Thyroid gland (tissue), 4 donors: ENCODE data around the gene TCP11L2. TPM values are rescaled to one million over a fixed set of nuclear protein-coding genes. Genes with fewer than 3 reads are reported as not detected.

Experiments
- DNase-seq, 2 donors: peaks; one replicate each; pipeline ENCODE4 v3.0.0-alpha.2; 2019
- H3K27ac ChIP-seq, 3 donors: fragments of 200-600 bp; sonication (generic); 1 replicate in 2 of 3; 2 replicates in 1 of 3; pipeline ENCODE4 v1.5.1; 2016 to 2019; ENCODE audit warnings: mild to moderate bottlenecking in 1 of 3, moderate library complexity in 1 of 3
- H3K27me3 ChIP-seq: fragments of 200-600 bp; sonication (generic); one replicate; pipeline ENCODE4 v1.5.1; 2019
- H3K36me3 ChIP-seq, 2 donors: fragments of 200-600 bp; sonication (generic); one replicate each; pipeline ENCODE4 v1.5.1; 2016 to 2019
- H3K4me1 ChIP-seq, 2 donors: fragments of 200-600 bp; sonication (generic); one replicate each; pipeline ENCODE4 v1.5.1; 2017 to 2019
- H3K4me3 ChIP-seq, 3 donors: fragments of 200-600 bp; sonication (generic); replicated peaks in 1 of 3; 1 replicate in 2 of 3; 2 replicates in 1 of 3; pipeline ENCODE4 v1.5.1; 2016; ENCODE audit warnings: mild to moderate bottlenecking in 1 of 3
- H3K9me3 ChIP-seq: fragments of 200-600 bp; sonication (generic); one replicate; pipeline ENCODE4 v1.5.1; 2017
- POLR2A ChIP-seq, 2 donors: fragments of 450-650 bp; IDR thresholded peaks; one replicate each; pipeline ENCODE4 v1.6.1; 2017; ENCODE audit warnings: antibody characterized with exemption in 2 of 2, mild to moderate bottlenecking in 2 of 2, moderate library complexity in 1 of 2
- WGBS, 2 donors: methylation state at CpG; one replicate each; pipeline ENCODE4 v1.1.5; 2017; 5-methylcytosine and 5-hydroxymethylcytosine counted together
- intact Hi-C: fragments of 100-400 bp; cut with DNase I; formaldehyde crosslinking; loops from one replicate; pipeline ENCODE4 v1.15.1; 2023
- total RNA-seq, 4 donors: library from RNA; depleted of rRNA; stranded (reverse); fragments of >200 nt; gene quantifications; one replicate each; pipeline ENCODE4 v1.2.3, GENCODE V29; 2016
- TF ChIP-seq, protein P1 (sequence below), 6 experiments: fragments of 200-600 bp in 3 of 6; fragments of 450-650 bp in 3 of 6; sonication (generic) in 3 of 6; IDR thresholded peaks; one replicate each; pipeline ENCODE4 v1.5.1; 2016 to 2019; ENCODE audit warnings: antibody characterized with exemption in 6 of 6, mild to moderate bottlenecking in 2 of 6, inconsistent platforms in 1 of 6, moderate library complexity in 1 of 6

TCP11L2 gene
- total RNA-seq, 4 donors from 2014 or later = 39.7 to 72.3 (median 59.9) TPM

DNA sequence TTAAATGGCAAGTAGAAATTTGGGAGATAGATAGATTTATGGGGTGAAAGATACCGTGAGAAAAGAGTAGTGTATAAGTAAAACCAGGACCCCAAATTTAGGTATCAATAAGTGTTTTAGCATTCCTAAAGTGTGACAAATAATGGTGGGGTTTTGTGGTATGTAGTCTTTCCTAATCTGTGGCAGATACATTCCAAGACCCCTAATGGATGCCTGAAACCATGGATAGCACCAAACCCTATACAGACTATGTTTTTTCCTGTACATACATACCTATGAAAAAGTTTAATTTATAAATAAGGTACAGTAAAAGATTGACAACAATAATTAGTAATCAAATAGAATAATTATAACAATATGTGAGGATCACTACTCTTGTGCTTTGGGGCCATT is 14.4 kb upstream of the TCP11L2 start:
- Histone ChIP-seq H3K4me3 (no peak overlapping the region), H3K27ac (no peak overlapping the region), H3K36me3 (no peaks in the 10 kb centered on the region), H3K9me3 (no peaks in the 10 kb centered on the region), H3K4me1 (peaks cover 0 to 9% of the 10 kb centered on the region in 2 donors), H3K27me3 (no peaks in the 10 kb centered on the region)
- WGBS, 2 donors = 90 to 96% methylated on average over 1 of the region's 1 CpG
- DNase-seq = no peak
- intact Hi-C loops = no loop called here
- TF ChIP-seq POLR2A (IDR thresholded peaks at IDR 0.05) = no peak
- TF ChIP-seq, protein P1, sequence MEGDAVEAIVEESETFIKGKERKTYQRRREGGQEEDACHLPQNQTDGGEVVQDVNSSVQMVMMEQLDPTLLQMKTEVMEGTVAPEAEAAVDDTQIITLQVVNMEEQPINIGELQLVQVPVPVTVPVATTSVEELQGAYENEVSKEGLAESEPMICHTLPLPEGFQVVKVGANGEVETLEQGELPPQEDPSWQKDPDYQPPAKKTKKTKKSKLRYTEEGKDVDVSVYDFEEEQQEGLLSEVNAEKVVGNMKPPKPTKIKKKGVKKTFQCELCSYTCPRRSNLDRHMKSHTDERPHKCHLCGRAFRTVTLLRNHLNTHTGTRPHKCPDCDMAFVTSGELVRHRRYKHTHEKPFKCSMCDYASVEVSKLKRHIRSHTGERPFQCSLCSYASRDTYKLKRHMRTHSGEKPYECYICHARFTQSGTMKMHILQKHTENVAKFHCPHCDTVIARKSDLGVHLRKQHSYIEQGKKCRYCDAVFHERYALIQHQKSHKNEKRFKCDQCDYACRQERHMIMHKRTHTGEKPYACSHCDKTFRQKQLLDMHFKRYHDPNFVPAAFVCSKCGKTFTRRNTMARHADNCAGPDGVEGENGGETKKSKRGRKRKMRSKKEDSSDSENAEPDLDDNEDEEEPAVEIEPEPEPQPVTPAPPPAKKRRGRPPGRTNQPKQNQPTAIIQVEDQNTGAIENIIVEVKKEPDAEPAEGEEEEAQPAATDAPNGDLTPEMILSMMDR (IDR thresholded peaks at IDR 0.05) = no peak

DNA sequence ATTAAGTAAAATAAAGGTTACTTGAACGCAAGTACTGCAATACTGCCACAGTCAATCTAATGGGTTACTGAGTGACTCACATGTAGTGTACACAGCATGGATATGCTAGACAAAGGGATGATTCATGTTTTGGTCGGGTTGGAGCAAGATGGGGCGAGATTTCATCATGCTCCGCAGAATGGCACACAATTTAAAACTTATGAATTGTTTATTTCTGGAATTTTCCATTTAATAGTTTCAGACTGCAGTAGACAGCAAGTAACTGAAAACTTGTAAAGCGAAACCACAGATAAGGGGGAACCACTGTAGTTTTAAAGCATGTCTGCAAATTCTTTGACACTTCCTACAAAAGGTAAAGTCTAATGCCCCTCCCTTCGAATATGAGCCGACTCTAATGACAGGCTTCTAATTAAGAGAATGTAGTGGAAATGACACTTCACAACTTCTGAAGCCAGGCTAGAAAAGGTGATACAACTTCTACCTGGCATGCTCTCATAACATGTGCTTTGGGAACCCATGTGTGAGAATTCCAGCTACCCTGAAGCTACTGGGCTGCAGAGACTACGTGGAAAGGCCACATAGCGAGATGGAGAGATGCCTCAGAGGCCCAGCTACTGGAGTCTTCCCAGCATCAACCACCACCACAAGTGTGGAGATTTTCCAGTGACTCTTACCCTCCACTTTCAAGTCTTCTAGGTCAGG is 13.9 kb upstream of the TCP11L2 start:
- H3K27ac ChIP-seq = no peak overlapping the region
- 74 to 85% methylated on average over 9 of the region's 9 CpGs for WGBS, 2 donors
- no peak overlapping the region for H3K4me3 ChIP-seq
- H3K27me3 ChIP-seq = no peaks in the 10 kb centered on the region
- intact Hi-C loops = no loop called here
- no peak for DNase-seq
- no peaks in the 10 kb centered on the region for H3K9me3 ChIP-seq
- no peak for TF ChIP-seq POLR2A (IDR thresholded peaks at IDR 0.05)
- TF ChIP-seq, protein P1 (IDR thresholded peaks at IDR 0.05) = no peak
- H3K4me1 ChIP-seq = peaks cover 0 to 10% of the 10 kb centered on the region in 2 donors
- H3K36me3 ChIP-seq = no peaks in the 10 kb centered on the region

DNA sequence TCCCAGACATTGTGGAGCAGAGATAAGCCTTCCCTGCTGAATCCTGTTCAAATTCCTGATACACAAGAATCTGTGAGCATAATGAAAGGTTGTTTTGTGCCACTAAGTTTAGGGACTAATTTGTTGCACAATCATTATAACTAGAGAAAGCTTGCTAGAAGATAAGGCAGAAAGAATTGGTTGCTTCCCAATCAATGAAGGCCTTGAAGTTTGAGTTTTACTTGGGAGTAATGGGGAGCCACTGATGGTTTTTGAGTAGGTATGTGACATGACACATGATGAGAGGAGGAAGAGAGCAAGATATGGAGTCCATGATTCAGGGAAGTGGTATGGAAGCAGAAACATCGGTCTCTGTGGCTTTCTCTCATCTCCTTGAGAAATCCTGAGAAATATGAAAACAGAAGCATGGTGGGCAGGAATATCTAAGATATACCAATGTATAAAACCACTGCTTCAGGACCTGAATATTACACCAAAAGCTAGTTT is 13.3 kb upstream of the TCP11L2 start:
- peaks cover 0 to 10% of the 10 kb centered on the region in 2 donors for H3K4me1 ChIP-seq
- intact Hi-C loops = no loop called here
- H3K4me3 ChIP-seq = no peak overlapping the region
- H3K36me3 ChIP-seq = no peaks in the 10 kb centered on the region
- H3K9me3 ChIP-seq = no peaks in the 10 kb centered on the region
- no peaks in the 10 kb centered on the region for H3K27me3 ChIP-seq
- no peak overlapping the region for H3K27ac ChIP-seq
- WGBS, 2 donors = 92 to 95% methylated on average over 1 of the region's 1 CpG
- TF ChIP-seq POLR2A (IDR thresholded peaks at IDR 0.05) = no peak
- TF ChIP-seq, protein P1 (IDR thresholded peaks at IDR 0.05) = no peak
- DNase-seq = no peak

DNA sequence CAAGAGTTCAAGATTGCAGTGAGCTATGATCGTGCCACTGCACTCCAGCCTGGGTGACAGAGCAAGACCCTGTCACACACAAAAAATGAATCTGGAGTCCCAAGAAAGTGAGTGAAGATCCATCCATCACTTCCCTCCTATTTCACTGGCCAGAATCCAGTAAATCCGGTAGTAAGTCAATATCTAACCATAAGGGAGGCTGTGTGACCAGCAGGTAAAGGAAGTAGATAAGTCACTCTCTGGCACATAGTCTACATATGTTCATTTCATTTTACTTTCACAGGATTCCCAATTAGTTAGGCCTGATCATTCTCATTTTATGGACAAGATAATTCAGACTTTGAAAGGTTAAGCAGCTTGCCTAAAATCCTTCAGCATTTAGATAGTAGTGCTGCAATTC is 11.9 kb upstream of the TCP11L2 start:
- no peaks in the 10 kb centered on the region for H3K9me3 ChIP-seq
- peaks cover 0 to 10% of the 10 kb centered on the region in 2 donors for H3K4me1 ChIP-seq
- no peaks in the 10 kb centered on the region for H3K27me3 ChIP-seq
- DNase-seq = no peak
- intact Hi-C loops = no loop called here
- no peaks in the 10 kb centered on the region for H3K36me3 ChIP-seq
- H3K4me3 ChIP-seq = no peak overlapping the region
- H3K27ac ChIP-seq = no peak overlapping the region
- WGBS, 2 donors = 87 to 88% methylated on average over 2 of the region's 2 CpGs
- TF ChIP-seq, protein P1 (IDR thresholded peaks at IDR 0.05) = no peak
- no peak for TF ChIP-seq POLR2A (IDR thresholded peaks at IDR 0.05)

DNA sequence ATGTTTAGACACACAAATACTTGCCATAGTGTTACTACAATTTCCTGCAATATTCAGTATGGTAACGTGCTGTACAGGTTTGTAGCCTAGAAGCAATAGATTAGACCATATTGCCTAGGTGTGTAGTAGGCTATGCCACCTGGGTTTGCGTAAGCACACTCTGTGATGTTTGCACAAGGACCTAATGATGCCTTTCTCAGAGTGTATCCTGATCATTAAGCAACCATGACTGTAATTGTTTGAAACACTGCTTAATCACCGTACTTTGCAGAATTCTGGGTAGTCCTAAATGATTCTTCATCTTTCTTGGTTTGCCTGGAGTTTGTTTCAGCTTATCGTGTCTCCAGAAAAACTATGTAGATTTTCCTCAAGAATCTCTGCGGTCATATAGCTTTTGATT is 11.2 kb upstream of the TCP11L2 start:
- Histone ChIP-seq H3K9me3 (no peaks in the 10 kb centered on the region), H3K27me3 (no peaks in the 10 kb centered on the region), H3K4me3 (no peak overlapping the region), H3K27ac (no peak overlapping the region), H3K36me3 (no peaks in the 10 kb centered on the region), H3K4me1 (peaks cover 4 to 13% of the 10 kb centered on the region in 2 donors)
- DNase-seq = no peak
- TF ChIP-seq POLR2A (IDR thresholded peaks at IDR 0.05) = no peak
- WGBS, 2 donors = 74 to 83% methylated on average over 5 of the region's 5 CpGs
- intact Hi-C loops = no loop called here
